Pancreas (tissue), 10 donors: ENCODE results near the gene IL20. TPM values are rescaled to one million over a fixed set of nuclear protein-coding genes. Genes with fewer than 3 reads are reported as not detected.

Experiments
- ATAC-seq, 4 donors: fragments of 200-7000 bp; cut with Tn5 transposase; one replicate each; pipeline versions ENCODE4 v1.8.0 to v1.9.1; 2020; ENCODE audit warnings: mild to moderate bottlenecking in 4 of 4, moderate library complexity in 4 of 4
- DNase-seq, 6 donors: peaks; one replicate each; pipeline ENCODE4 v3.0.0-alpha.2; 2020
- FAIRE-seq: peaks from 2 replicates; lab custom pipeline; 2012; peaks lifted over from hg19 to GRCh38; lab: Jason Lieb, UNC
- H3K27ac ChIP-seq, 4 donors: fragments of 200-600 bp; sonication (generic); 1 replicate in 3 of 4; 2 replicates in 1 of 4; pipeline versions ENCODE4 v1.5.0 to v1.8.0; 2020
- H3K27me3 ChIP-seq, 4 donors: fragments of 200-600 bp; one replicate each; pipeline ENCODE4 v1.8.0; 2021
- H3K36me3 ChIP-seq, 3 donors: fragments of 200-600 bp; sonication (generic) in 1 of 3; one replicate each; pipeline versions ENCODE4 v1.5.0 to v1.8.0; 2020 to 2021
- H3K4me1 ChIP-seq, 3 donors: fragments of 200-600 bp; one replicate each; pipeline ENCODE4 v1.8.0; 2021
- H3K4me3 ChIP-seq, 4 donors: fragments of 200-600 bp; sonication (generic) in 2 of 4; one replicate each; pipeline versions ENCODE4 v1.5.0 to v1.8.0; 2020 to 2021
- H3K9me3 ChIP-seq, 4 donors: fragments of 200-600 bp; one replicate each; pipeline ENCODE4 v1.8.0; 2021
- WGBS, 2 donors: extraction: QIAGEN DNeasy Blood & Tissue Kit; methylation state at CpG; one replicate each; pipeline ENCODE4 v1.1.7; 2013; 5-methylcytosine and 5-hydroxymethylcytosine counted together
- intact Hi-C, 3 donors: fragments of 100-400 bp; cut with DNase I; formaldehyde crosslinking; loops; one replicate each; pipeline versions ENCODE4 v1.11.1 to v1.14.2; 2022
- polyA plus RNA-seq, 2 donors: library from polyadenylated mRNA; stranded (reverse); fragments of 200-250 nt; gene quantifications; one replicate each; pipeline ENCODE4 v1.2.3, GENCODE V29; 2013
- total RNA-seq, 6 donors: library from RNA; stranded (reverse); fragmentation: NEBNext Ultra II Directional in 4 of 6; extraction: Animal tissue kit (Norgen Biotek cat#: 25700) in 4 of 6; gene quantifications; one replicate each; pipeline versions ENCODE4 v1.2.1 to v1.2.4, GENCODE V29; 2021 to 2023
- TF ChIP-seq, protein P1 (sequence below), 4 donors: fragments of 200-600 bp; sonication (generic) in 3 of 4; IDR thresholded peaks; one replicate each; pipeline versions ENCODE4 v1.5.0 to v1.8.0; 2021; ENCODE audit warnings: antibody characterized with exemption in 4 of 4
- donor health status: healthy with polysubstance abuse.
- donor health status: DM: no; HTN: no; CAD: no; lungs with moderate emphysema.
- donor health status: DM: no; HTN: no; CAD: no.
- donor health status: control.
- donor health status: control.
- donor health status: Bipolar disorder and iron deficiency.
- donor health status: DM: yes; HTN: yes; CAD: no.
- donor health status: DM: no; HTN: no; CAD: no.
- donor health status: DM: no; HTN: no; CAD: no.
- donor health status: DM: yes; HTN: yes; CAD: no.

Gene IL20
- total and polyA plus RNA-seq, 8 donors, result not detected

DNA sequence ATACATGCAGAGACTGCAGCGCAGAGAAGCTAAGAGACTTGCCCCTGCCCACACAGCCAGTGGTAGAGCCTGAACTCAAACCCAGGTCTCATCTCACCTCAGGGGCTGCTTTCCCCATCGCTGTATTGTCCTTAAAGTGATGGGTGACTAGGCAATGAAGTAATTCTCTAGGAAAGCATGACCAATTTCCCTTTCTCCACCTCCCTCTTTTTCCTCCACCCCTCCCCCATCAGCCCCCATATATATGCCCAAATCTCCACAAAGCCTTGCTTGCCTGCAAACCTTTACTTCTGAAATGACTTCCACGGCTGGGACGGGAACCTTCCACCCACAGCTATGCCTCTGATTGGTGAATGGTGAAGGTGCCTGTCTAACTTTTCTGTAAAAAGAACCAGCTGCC is 31.8 kb downstream of the IL20 start, which contains the start of gene IL24:
Gene IL24 (plus strand): TSS at position 269 of the 400 bp plus-strand sequence. CDS start 390 bp downstream, outside the sequence.
- no peak within 1 kb of the TSS for H3K4me3 ChIP-seq
- H3K27me3 ChIP-seq, result no peaks in the 10 kb centered on the region
- FAIRE-seq (no peak), DNase-seq (no peak), ATAC-seq (no peak)
- H3K27ac ChIP-seq, result no peak within 1 kb of the TSS
- WGBS, 2 donors, result 63 to 72% methylated on average over 4 of the region's 4 CpGs
- TF ChIP-seq, protein P1, sequence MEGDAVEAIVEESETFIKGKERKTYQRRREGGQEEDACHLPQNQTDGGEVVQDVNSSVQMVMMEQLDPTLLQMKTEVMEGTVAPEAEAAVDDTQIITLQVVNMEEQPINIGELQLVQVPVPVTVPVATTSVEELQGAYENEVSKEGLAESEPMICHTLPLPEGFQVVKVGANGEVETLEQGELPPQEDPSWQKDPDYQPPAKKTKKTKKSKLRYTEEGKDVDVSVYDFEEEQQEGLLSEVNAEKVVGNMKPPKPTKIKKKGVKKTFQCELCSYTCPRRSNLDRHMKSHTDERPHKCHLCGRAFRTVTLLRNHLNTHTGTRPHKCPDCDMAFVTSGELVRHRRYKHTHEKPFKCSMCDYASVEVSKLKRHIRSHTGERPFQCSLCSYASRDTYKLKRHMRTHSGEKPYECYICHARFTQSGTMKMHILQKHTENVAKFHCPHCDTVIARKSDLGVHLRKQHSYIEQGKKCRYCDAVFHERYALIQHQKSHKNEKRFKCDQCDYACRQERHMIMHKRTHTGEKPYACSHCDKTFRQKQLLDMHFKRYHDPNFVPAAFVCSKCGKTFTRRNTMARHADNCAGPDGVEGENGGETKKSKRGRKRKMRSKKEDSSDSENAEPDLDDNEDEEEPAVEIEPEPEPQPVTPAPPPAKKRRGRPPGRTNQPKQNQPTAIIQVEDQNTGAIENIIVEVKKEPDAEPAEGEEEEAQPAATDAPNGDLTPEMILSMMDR (IDR thresholded peaks at IDR 0.05), result no peak
- no peaks in the 10 kb centered on the region for H3K9me3 ChIP-seq
- intact Hi-C loops, result no loop called here
- H3K36me3 ChIP-seq, result no peaks in the 10 kb centered on the region
- H3K4me1 ChIP-seq, result peaks cover 0 to 10% (median 0%) of the 10 kb centered on the region in 3 donors

DNA sequence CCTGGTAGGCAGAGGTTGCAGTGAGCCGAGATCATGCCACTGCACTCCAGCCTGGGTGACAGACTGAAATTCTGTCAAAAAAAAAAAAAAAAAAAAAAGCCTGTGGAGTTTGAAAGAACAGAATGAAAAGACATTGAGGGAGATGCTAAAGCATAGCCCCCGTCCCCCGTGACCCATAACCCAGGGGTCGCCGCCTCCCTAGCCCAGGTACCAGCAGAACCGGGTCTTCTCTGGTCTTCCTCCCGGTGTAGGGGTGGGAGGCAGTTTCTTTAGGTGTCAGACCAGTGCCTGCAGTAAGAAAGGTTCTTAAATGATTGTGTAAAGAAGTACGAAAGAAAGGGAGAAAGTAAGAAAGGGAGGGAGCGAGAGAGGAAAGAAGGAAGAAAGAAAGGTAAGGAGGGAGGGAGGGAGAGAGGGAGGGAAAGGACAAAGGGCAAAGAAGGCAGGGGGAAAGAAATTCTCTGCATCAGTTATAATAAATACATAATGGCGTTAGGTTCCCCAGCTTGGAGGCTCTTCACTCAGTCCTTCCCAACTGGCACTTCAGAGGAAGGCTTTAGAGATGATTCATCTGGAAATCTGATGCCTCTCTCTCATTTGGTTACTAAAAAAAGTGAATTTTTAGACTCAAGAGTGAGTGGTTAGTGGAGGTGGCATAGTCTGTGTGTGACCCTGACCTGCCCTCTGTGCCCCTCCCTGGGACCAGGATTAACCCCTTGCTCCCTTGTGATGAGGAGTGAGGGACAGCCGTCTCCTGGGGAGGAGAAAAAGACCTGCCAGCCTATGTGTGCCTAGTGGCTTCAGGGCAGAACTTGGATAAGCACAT is 32.9 kb downstream of the IL20 start:
- Histone ChIP-seq H3K4me3 (no peak overlapping the region), H3K27ac (no peak overlapping the region), H3K9me3 (no peaks in the 10 kb centered on the region), H3K36me3 (no peaks in the 10 kb centered on the region), H3K4me1 (peaks cover 0 to 10% (median 0%) of the 10 kb centered on the region in 3 donors), H3K27me3 (no peaks in the 10 kb centered on the region)
- no peak for FAIRE-seq
- 73 to 75% methylated on average over 11 of the region's 11 CpGs for WGBS, 2 donors
- TF ChIP-seq, protein P1 (IDR thresholded peaks at IDR 0.05), result no peak
- no peak for ATAC-seq
- intact Hi-C loops, result no loop called here
- no peak for DNase-seq

DNA sequence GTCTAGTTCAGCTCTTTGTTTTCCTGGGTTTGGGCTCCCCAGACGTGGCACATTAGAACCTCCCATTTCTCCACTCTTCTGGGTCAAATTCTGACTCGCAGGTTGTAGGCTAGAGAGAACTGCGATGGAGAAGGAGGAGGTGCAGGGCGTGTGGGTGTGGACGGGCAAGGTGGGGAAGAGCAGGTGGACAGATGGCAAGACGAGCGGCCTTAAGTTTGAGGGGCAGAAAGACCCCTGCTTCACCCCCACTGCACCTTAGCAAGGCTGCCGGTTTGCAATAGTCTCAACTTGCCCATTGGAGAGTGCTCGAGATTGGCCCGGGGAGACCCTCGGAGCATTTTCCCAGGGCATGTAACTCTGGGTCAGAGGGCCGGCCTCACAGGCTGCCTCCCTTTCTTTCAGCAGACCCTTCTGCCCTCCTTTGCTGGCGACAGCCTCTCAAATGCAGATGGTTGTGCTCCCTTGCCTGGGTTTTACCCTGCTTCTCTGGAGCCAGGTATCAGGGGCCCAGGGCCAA is 33.5 kb downstream of the IL20 start:
- H3K27me3 ChIP-seq, result no peaks in the 10 kb centered on the region
- no peak overlapping the region for H3K4me3 ChIP-seq
- ATAC-seq (no peak), DNase-seq (no peak), FAIRE-seq (no peak)
- TF ChIP-seq, protein P1 (IDR thresholded peaks at IDR 0.05), result no peak
- H3K36me3 ChIP-seq, result no peaks in the 10 kb centered on the region
- peaks cover 0 to 10% (median 0%) of the 10 kb centered on the region in 3 donors for H3K4me1 ChIP-seq
- intact Hi-C loops, result no loop called here
- H3K27ac ChIP-seq, result no peak overlapping the region
- WGBS, 2 donors, result 74 to 77% methylated on average over 13 of the region's 13 CpGs
- H3K9me3 ChIP-seq, result no peaks in the 10 kb centered on the region

DNA sequence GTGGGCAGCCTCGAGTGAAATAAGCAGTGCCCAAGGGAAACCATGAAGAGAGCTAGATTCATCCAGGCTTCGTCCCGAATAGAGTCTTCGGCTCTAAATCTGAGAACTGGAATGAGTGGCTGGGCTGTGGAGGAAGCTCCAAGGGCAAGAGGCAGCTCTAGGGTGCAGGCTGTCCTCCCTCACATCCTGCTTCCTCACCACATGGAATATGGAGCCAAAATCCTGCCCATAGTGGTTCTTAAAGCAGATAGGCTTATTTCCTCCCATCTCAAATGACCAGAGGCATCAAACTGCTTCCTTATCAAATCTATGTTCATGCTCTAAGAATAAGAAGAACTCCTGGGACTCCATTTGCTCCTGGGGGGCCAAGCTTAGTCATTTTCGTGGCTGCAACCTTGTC is 34.3 kb downstream of the IL20 start:
- intact Hi-C loops, result no loop called here

More for the DNA sequence above, 34.3 kb downstream of the IL20 start:
- Histone ChIP-seq H3K27ac (no peak overlapping the region), H3K9me3 (no peaks in the 10 kb centered on the region), H3K36me3 (no peaks in the 10 kb centered on the region), H3K4me3 (no peak overlapping the region), H3K4me1 (peaks cover 0 to 10% (median 0%) of the 10 kb centered on the region in 3 donors), H3K27me3 (no peaks in the 10 kb centered on the region)
- FAIRE-seq (no peak), DNase-seq (no peak), ATAC-seq (no peak)
- TF ChIP-seq, protein P1 (IDR thresholded peaks at IDR 0.05), result no peak
- WGBS, 2 donors, result 58 to 63% methylated on average over 5 of the region's 5 CpGs
